PFSK-1 (cell line): Measurements from ENCODE around the gene LAMA3.

ENCODE experiments used
- POLR2AphosphoS5 ChIP-seq: IDR thresholded peaks from 2 replicates; pipeline ENCODE4 v1.6.1; 2012; ENCODE audit warnings: low read depth, mild to moderate bottlenecking, control low read depth, low read length, moderate library complexity
- REST ChIP-seq, 2 experiments: IDR thresholded peaks; 2 replicates each; pipeline versions ENCODE4 v1.6.1 to v1.8.0; 2011 to 2012; ENCODE audit warnings: low read depth in 2 of 2, low read length in 2 of 2, control low read depth in 1 of 2, inconsistent platforms in 1 of 2, mild to moderate bottlenecking in 1 of 2, moderate library complexity in 1 of 2; ENCODE audit not compliant: insufficient read depth in 1 of 2
- SIN3A ChIP-seq: IDR thresholded peaks from 2 replicates; pipeline ENCODE4 v1.6.1; 2012; ENCODE audit warnings: mild to moderate bottlenecking, low read length, moderate library complexity, borderline replicate concordance; ENCODE audit not compliant: insufficient read depth

GRCh38 chr18:23743733-23744333 is 54.6 kb downstream of the LAMA3 start:
- TF ChIP-seq POLR2AphosphoS5 (no peak), SIN3A (no peak), REST (IDR thresholded peaks at IDR 0.05; ENCODE audit: insufficient read depth in 1 of 2, low read depth in 2 of 2, low read length in 2 of 2) (no peak)
